ENCODE data around the gene MTCL3.

DNA sequence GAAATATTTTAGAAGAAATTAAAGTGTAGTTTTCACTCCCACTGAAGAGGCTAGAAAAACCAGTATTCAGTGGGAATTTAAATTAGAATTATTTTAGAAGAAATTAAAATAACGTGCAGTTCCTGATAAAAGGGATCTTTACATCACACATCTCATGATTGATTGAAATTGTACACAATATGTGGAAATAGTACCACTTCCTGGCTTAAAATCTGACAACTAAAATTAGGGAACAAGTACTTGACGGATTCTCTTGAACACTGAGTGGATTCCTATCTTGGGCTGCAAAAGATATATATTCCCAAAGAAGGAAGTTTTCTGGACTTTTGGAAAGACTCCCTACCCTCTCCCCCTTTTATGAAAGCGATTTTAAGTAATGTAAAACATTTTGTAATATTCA, 14.6 kb upstream of the MTCL3 start:
- TF ChIP-seq SUZ12 (IDR thresholded peaks at IDR 0.05; ENCODE audit: extremely low read depth, insufficient read depth, insufficient read length), result no peak
- no peak for TF ChIP-seq ZNF274 (IDR thresholded peaks at IDR 0.05; ENCODE audit: low read depth, low read length)

Measured in NT2/D1 (cell line).